K562 (cell line): ENCODE data around the gene IGF2R. TPM values are rescaled to one million over a fixed set of nuclear protein-coding genes. Genes with fewer than 3 reads are reported as not detected.
A peak's percentile ranks its signal among the peaks of the same experiment; 100 is the strongest.

Experiments used
- ATAC-seq: fragments of 200-7000 bp; cut with Tn5 transposase; 3 replicates; pipeline ENCODE4 v1.9.1; 2020; ENCODE audit warnings: moderate library complexity
- BruUV-seq: library from RNA; stranded (reverse); fragments of 400-500 nt; replicated peaks from 2 replicates; lab custom pipeline; 2021; lab: Mats Ljungman, UMichigan
- CTCF ChIA-PET: fragments of 300-600 bp; formaldehyde crosslinking; extraction: SDS; loops from one replicate; lab custom pipeline; 2021; ENCODE audit warnings: low intra/inter-chr PET ratio; lab: Yijun Ruan, JAX
- POLR2A ChIA-PET: fragments of 300-600, 350-650 bp; sonication (Branson Sonifier 250); formaldehyde crosslinking; extraction: SDS; loops from one replicate; lab custom pipeline; 2021; ENCODE audit warnings: antibody characterized with exemption, inconsistent platforms; lab: Yijun Ruan, JAX
- DNase-seq, 4 experiments: peaks; one replicate each; pipeline versions ENCODE4 v3.0.0 to v3.0.0-alpha.2; 2011 to 2018; ENCODE audit warnings: low spot score in 3 of 4, mixed read lengths in 3 of 4; ENCODE audit errors: extremely low read depth in 1 of 4
- FAIRE-seq: peaks from 2 replicates; lab custom pipeline; 2011; peaks lifted over from hg19 to GRCh38; lab: Jason Lieb, UNC
- H2AFZ ChIP-seq: 2 replicates; pipeline ENCODE4 v1.6.0; 2011; ENCODE audit warnings: low read depth, low read length, control low read depth, inconsistent platforms
- H3K27ac ChIP-seq: fragments of 200-600 bp; 3 replicates; pipeline ENCODE4 v1.8.0; 2011; ENCODE audit warnings: low read depth, mild to moderate bottlenecking, control low read depth, inconsistent platforms, low read length, moderate library complexity, mixed read lengths; ENCODE audit errors: extremely low read depth
- H3K27me3 ChIP-seq, 2 experiments: fragments of 300-600 bp in 1 of 2; 2 replicates in 1 of 2; 3 replicates in 1 of 2; pipeline versions ENCODE4 v1.6.0 to v1.8.0; 2011; ENCODE audit warnings: inconsistent platforms in 2 of 2, low read length in 2 of 2, mild to moderate bottlenecking in 1 of 2, mixed read lengths in 1 of 2, moderate library complexity in 1 of 2; ENCODE audit not compliant: control insufficient read depth in 2 of 2, insufficient read depth in 2 of 2
- H3K36me3 ChIP-seq: fragments of 300-600 bp; 3 replicates; pipeline ENCODE4 v1.8.0; 2011; ENCODE audit warnings: mild to moderate bottlenecking, low read length, inconsistent platforms; ENCODE audit not compliant: control insufficient read depth, insufficient read depth
- H3K4me1 ChIP-seq, 2 experiments: fragments of 200-600 bp in 1 of 2; replicated peaks in 1 of 2; 2 replicates in 1 of 2; 3 replicates in 1 of 2; pipeline versions ENCODE4 v1.5.1 to v1.8.0; 2011; ENCODE audit warnings: inconsistent platforms in 2 of 2, low read length in 2 of 2, mild to moderate bottlenecking in 1 of 2, mixed read lengths in 1 of 2, moderate library complexity in 1 of 2; ENCODE audit not compliant: control insufficient read depth in 2 of 2, insufficient read depth in 2 of 2
- H3K4me2 ChIP-seq: 2 replicates; pipeline ENCODE4 v1.6.1; 2011; ENCODE audit warnings: low read length, control low read depth, inconsistent platforms, mixed read lengths; ENCODE audit not compliant: insufficient read depth
- H3K4me3 ChIP-seq: fragments of 200-600 bp; sonication (generic), shearing (Covaris generic); 2 replicates; pipeline ENCODE4 v1.5.1; 2016; ENCODE audit warnings: control low read depth, inconsistent platforms
- H3K79me2 ChIP-seq: fragments of 200-600 bp; 3 replicates; pipeline ENCODE4 v1.8.0; 2011; ENCODE audit warnings: low read length, inconsistent platforms; ENCODE audit not compliant: control insufficient read depth, insufficient read depth
- H3K9ac ChIP-seq, 2 experiments: 2 replicates each; pipeline versions ENCODE4 v1.6.0 to v1.6.1; 2011; ENCODE audit warnings: low read depth in 2 of 2, low read length in 2 of 2, control low read depth in 1 of 2, inconsistent platforms in 1 of 2, mild to moderate bottlenecking in 1 of 2, mixed read lengths in 1 of 2; ENCODE audit not compliant: insufficient read depth in 1 of 2
- H3K9me1 ChIP-seq: one replicate; pipeline ENCODE4 v1.6.0; 2011; ENCODE audit warnings: inconsistent platforms, mild to moderate bottlenecking, low read length, moderate library complexity; ENCODE audit not compliant: control insufficient read depth, insufficient read depth
- H3K9me3 ChIP-seq: replicated peaks from 2 replicates; pipeline ENCODE4 v1.5.1; 2011; ENCODE audit warnings: low read depth, low read length, inconsistent platforms; ENCODE audit not compliant: control insufficient read depth, insufficient read depth
- H4K20me1 ChIP-seq: replicated peaks from 2 replicates; pipeline ENCODE4 v1.6.1; 2011; ENCODE audit warnings: low read length, inconsistent platforms, mixed read lengths; ENCODE audit not compliant: control insufficient read depth, insufficient read depth
- L3MBTL2 ChIP-seq: fragments of 450-650 bp; IDR thresholded peaks from 2 replicates; pipeline ENCODE4 v1.6.1; 2016; ENCODE audit warnings: mild to moderate bottlenecking, moderate library complexity
- NFIX ChIP-seq: fragments of 250-450 bp; sonication (Bioruptor Pico); IDR thresholded peaks from 2 replicates; pipeline ENCODE4 v1.4.0; 2020; ENCODE audit warnings: low read depth, mild to moderate bottlenecking, moderate library complexity
- WGBS: fragments of 100-300 bp; shearing (Covaris generic); methylation state at CpG from one replicate; pipeline ENCODE4 v1.1.6; 2016; ENCODE audit warnings: low coverage, mixed read lengths; ENCODE audit not compliant: insufficient coverage; ENCODE audit errors: missing lambda C conversion rate; 5-methylcytosine and 5-hydroxymethylcytosine counted together
- in situ Hi-C: fragments of 300-500 bp; cut with MboI; formaldehyde crosslinking; loops from 4 replicates; pipeline ENCODE4 v1.15.0; 2018; ENCODE audit warnings: inconsistent platforms, mixed read lengths
- intact Hi-C: fragments of 100-400 bp; cut with micrococcal nuclease; formaldehyde crosslinking; loops from 2 replicates; pipeline ENCODE4 v1.14.2; 2022
- polyA plus RNA-seq, 8 experiments: library from polyadenylated mRNA; depleted of rRNA in 4 of 8; stranded (reverse) in 5 of 8; unstranded in 3 of 8; fragments of >200 nt; fragmentation: Nextera tagmentation in 2 of 8; fragmentation: Illumina TruSeq in 1 of 8; extraction: Ambion mirVana in 2 of 8; extraction: Trizol in 1 of 8; gene quantifications; 2 replicates each; pipeline versions ENCODE4 v1.2.1 to v1.2.3, GENCODE V29; 2011 to 2014; ENCODE audit warnings: inconsistent platforms in 1 of 8, missing spikeins in 1 of 8
- total RNA-seq, 7 experiments: library from RNA; depleted of rRNA in 6 of 7; stranded (reverse); fragments of >200 nt in 6 of 7; fragmentation: Illumina TruSeq in 2 of 7; extraction: Trizol in 2 of 7; gene quantifications; 2 replicates each; pipeline versions ENCODE4 v1.2.1 to v1.2.3, GENCODE V29; 2011 to 2021; ENCODE audit warnings: low replicate concordance in 1 of 7
- TF ChIP-seq, protein P1 (sequence below): fragments of 450-650 bp; IDR thresholded peaks from 2 replicates; pipeline ENCODE4 v1.6.1; 2016; ENCODE audit warnings: mild to moderate bottlenecking, moderate library complexity

IGF2R gene
- total and polyA plus RNA-seq, 9 of the 15 experiments (the other 6 are each of a cell fraction or from before 2014, with no cell fraction given): 3.5 to 92.3 (median 34.5) TPM

GRCh38 chr6:159929819-159930218, 39.1 kb upstream of the IGF2R start:
- Histone ChIP-seq H3K4me2 (peak overlapping the region; percentile 37), H3K79me2 (no peaks in the 10 kb centered on the region), H3K36me3 (no peaks in the 10 kb centered on the region), H2AFZ (peak overlapping the region; percentile 91), H4K20me1 (no peaks in the 10 kb centered on the region), H3K9ac (peak overlapping the region in 1 of 2 experiments; percentile 24; a peak in 1 of 4 replicates), H3K9me3 (no peaks in the 10 kb centered on the region), H3K27me3 (peaks cover 11 to 17% of the 10 kb centered on the region in 2 experiments; a peak in 3 of 5 replicates), H3K4me3 (no peak overlapping the region), H3K9me1 (no peaks in the 10 kb centered on the region), H3K4me1 (no peaks in the 10 kb centered on the region; a peak in 1 of 5 replicates), H3K27ac (no peak overlapping the region)
- ATAC-seq: peak; percentile 54
- peak; percentile 65 for FAIRE-seq
- CTCF ChIA-PET: no interaction called here
- 11% methylated on average over 8 of the region's 8 CpGs for WGBS
- no TSS peak for BruUV-seq
- peak in 2 of 4 experiments; percentile 27 to 68 for DNase-seq
- intact Hi-C loops: no loop called here
- in situ Hi-C loops: no loop called here
- POLR2A ChIA-PET: interaction anchor here (0.8 to 1.3 kb wide), 5 partner anchors 10 to 713 kb away, joined by 4 to 5 read pairs (median 5); no protein-coding TSS in a partner anchor
- 0 out of 2 replicates have a peak, but pooled peaks have one; percentile 45 for TF ChIP-seq NFIX (CRISPR knock-in tag)
- TF ChIP-seq, protein P1, sequence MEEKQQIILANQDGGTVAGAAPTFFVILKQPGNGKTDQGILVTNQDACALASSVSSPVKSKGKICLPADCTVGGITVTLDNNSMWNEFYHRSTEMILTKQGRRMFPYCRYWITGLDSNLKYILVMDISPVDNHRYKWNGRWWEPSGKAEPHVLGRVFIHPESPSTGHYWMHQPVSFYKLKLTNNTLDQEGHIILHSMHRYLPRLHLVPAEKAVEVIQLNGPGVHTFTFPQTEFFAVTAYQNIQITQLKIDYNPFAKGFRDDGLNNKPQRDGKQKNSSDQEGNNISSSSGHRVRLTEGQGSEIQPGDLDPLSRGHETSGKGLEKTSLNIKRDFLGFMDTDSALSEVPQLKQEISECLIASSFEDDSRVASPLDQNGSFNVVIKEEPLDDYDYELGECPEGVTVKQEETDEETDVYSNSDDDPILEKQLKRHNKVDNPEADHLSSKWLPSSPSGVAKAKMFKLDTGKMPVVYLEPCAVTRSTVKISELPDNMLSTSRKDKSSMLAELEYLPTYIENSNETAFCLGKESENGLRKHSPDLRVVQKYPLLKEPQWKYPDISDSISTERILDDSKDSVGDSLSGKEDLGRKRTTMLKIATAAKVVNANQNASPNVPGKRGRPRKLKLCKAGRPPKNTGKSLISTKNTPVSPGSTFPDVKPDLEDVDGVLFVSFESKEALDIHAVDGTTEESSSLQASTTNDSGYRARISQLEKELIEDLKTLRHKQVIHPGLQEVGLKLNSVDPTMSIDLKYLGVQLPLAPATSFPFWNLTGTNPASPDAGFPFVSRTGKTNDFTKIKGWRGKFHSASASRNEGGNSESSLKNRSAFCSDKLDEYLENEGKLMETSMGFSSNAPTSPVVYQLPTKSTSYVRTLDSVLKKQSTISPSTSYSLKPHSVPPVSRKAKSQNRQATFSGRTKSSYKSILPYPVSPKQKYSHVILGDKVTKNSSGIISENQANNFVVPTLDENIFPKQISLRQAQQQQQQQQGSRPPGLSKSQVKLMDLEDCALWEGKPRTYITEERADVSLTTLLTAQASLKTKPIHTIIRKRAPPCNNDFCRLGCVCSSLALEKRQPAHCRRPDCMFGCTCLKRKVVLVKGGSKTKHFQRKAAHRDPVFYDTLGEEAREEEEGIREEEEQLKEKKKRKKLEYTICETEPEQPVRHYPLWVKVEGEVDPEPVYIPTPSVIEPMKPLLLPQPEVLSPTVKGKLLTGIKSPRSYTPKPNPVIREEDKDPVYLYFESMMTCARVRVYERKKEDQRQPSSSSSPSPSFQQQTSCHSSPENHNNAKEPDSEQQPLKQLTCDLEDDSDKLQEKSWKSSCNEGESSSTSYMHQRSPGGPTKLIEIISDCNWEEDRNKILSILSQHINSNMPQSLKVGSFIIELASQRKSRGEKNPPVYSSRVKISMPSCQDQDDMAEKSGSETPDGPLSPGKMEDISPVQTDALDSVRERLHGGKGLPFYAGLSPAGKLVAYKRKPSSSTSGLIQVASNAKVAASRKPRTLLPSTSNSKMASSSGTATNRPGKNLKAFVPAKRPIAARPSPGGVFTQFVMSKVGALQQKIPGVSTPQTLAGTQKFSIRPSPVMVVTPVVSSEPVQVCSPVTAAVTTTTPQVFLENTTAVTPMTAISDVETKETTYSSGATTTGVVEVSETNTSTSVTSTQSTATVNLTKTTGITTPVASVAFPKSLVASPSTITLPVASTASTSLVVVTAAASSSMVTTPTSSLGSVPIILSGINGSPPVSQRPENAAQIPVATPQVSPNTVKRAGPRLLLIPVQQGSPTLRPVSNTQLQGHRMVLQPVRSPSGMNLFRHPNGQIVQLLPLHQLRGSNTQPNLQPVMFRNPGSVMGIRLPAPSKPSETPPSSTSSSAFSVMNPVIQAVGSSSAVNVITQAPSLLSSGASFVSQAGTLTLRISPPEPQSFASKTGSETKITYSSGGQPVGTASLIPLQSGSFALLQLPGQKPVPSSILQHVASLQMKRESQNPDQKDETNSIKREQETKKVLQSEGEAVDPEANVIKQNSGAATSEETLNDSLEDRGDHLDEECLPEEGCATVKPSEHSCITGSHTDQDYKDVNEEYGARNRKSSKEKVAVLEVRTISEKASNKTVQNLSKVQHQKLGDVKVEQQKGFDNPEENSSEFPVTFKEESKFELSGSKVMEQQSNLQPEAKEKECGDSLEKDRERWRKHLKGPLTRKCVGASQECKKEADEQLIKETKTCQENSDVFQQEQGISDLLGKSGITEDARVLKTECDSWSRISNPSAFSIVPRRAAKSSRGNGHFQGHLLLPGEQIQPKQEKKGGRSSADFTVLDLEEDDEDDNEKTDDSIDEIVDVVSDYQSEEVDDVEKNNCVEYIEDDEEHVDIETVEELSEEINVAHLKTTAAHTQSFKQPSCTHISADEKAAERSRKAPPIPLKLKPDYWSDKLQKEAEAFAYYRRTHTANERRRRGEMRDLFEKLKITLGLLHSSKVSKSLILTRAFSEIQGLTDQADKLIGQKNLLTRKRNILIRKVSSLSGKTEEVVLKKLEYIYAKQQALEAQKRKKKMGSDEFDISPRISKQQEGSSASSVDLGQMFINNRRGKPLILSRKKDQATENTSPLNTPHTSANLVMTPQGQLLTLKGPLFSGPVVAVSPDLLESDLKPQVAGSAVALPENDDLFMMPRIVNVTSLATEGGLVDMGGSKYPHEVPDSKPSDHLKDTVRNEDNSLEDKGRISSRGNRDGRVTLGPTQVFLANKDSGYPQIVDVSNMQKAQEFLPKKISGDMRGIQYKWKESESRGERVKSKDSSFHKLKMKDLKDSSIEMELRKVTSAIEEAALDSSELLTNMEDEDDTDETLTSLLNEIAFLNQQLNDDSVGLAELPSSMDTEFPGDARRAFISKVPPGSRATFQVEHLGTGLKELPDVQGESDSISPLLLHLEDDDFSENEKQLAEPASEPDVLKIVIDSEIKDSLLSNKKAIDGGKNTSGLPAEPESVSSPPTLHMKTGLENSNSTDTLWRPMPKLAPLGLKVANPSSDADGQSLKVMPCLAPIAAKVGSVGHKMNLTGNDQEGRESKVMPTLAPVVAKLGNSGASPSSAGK: peak; percentile 43
- TF ChIP-seq L3MBTL2: peak; percentile 83
